Fibroblast of villous mesenchyme (primary cell): ENCODE results near the gene MFSD12. TPM values are rescaled to one million over a fixed set of nuclear protein-coding genes. Genes with fewer than 3 reads are reported as not detected.
"Not testable (repeated sequence)": the region's sequence is repeated elsewhere in the genome, so short reads cannot be mapped to it uniquely, and the experiment has no call there.

Experiments used
- DNase-seq: peaks from one replicate; pipeline ENCODE4 v3.0.0-alpha.2; 2010; ENCODE audit warnings: low read depth
- H3K4me3 ChIP-seq: 2 replicates; pipeline ENCODE4 v1.5.1; 2011; ENCODE audit warnings: low read depth, mild to moderate bottlenecking, low read length
- total RNA-seq: library from RNA; depleted of rRNA; stranded (reverse); fragments of >200 nt; gene quantifications from 2 replicates; pipeline ENCODE4 v1.2.3, GENCODE V29; 2012
- TF ChIP-seq, protein P1 (sequence below): IDR thresholded peaks from 2 replicates; pipeline ENCODE4 v1.5.1; 2012; ENCODE audit warnings: low read depth, mild to moderate bottlenecking, low read length; ENCODE audit not compliant: insufficient read depth

MFSD12 gene
- total RNA-seq, 1 donor = 137 TPM

GRCh38 chr19:3533033-3533432 lies 24.4 kb downstream of the MFSD12 start:
- DNase-seq = no peak
- no peak overlapping the region for H3K4me3 ChIP-seq
- TF ChIP-seq, protein P1, sequence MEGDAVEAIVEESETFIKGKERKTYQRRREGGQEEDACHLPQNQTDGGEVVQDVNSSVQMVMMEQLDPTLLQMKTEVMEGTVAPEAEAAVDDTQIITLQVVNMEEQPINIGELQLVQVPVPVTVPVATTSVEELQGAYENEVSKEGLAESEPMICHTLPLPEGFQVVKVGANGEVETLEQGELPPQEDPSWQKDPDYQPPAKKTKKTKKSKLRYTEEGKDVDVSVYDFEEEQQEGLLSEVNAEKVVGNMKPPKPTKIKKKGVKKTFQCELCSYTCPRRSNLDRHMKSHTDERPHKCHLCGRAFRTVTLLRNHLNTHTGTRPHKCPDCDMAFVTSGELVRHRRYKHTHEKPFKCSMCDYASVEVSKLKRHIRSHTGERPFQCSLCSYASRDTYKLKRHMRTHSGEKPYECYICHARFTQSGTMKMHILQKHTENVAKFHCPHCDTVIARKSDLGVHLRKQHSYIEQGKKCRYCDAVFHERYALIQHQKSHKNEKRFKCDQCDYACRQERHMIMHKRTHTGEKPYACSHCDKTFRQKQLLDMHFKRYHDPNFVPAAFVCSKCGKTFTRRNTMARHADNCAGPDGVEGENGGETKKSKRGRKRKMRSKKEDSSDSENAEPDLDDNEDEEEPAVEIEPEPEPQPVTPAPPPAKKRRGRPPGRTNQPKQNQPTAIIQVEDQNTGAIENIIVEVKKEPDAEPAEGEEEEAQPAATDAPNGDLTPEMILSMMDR = no peak

GRCh38 chr19:3532154-3532786 lies 25.1 kb downstream of the MFSD12 start:
- no peak for DNase-seq
- no peak overlapping the region for H3K4me3 ChIP-seq
- TF ChIP-seq, protein P1 = no peak

GRCh38 chr19:3531716-3532115 lies 25.7 kb downstream of the MFSD12 start:
- TF ChIP-seq, protein P1 = no peak
- H3K4me3 ChIP-seq = no peak overlapping the region
- no peak for DNase-seq

DNA sequence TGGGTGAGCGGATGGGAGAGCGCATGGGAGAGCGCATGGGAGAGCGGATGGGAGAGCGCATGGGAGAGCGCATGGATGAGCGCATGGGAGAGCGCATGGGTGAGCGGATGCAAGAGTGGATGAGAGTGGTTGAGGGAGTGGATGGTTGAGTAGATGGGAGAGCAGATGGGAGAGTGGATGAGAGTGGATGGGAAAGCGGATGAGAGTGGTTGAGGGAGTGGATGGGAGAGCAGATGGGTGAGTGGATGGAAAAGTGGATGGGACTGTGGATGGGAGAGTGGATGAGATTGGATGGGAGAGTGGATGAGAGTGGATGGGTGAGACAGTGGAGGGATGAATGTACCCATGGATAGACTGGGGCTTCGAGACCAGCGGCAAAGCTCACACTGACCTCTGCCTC lies 27.0 kb downstream of the MFSD12 start:
- H3K4me3 ChIP-seq = no peak overlapping the region
- DNase-seq = no peak
- TF ChIP-seq, protein P1 = no peak

- DNase-seq = not testable (repeated sequence)
These were observed 28.1 kb downstream of the MFSD12 start for GRCh38 chr19:3529299-3529698.

DNA sequence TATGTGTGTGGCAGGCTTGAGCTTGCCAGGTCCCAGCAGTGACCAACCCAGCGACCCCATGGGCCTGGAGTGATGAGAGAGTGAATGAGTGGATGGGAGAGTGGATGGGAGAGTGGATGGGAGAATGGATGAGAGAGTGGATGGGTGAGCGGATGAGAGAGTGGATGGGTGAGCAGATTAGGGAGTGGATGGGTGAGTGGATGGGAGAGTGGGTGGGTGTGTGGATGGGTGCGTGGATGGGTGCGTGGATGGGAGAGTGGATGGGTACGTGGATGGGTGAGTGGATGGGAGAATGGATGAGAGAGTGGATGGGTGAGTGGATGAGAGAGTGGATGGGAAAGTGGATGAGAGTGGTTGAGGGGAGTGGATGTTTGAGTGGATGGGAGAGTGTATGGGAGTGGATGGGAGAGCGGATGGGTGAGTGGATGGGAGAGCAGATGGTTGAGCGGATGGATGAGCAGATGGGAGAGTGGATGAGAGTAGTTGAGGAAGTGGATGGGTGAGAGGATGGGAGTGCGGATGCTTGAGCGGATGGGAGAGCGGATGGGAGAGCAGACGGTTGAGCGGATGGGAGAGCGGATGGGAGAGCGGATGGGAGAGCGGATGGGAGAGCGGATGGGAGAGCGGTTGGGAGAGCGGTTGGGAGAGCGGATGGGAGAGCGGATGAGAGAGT lies 28.7 kb downstream of the MFSD12 start:
- H3K4me3 ChIP-seq = no peak overlapping the region
- no peak for DNase-seq
- TF ChIP-seq, protein P1 = no peak

More at GRCh38 chr19:3529299-3529698, 28.1 kb downstream of the MFSD12 start:
- not testable (repeated sequence) for H3K4me3 ChIP-seq

- DNase-seq = no peak
- H3K4me3 ChIP-seq = no peak overlapping the region
- TF ChIP-seq, protein P1 = no peak
These were observed 29.3 kb downstream of the MFSD12 start for GRCh38 chr19:3528080-3528479.
